ENCODE measurements around the gene FOXI3.
"Not testable (repeated sequence)": the region's sequence is repeated elsewhere in the genome, so short reads cannot be mapped to it uniquely, and the experiment has no call there.

Gene FOXI3

DNA sequence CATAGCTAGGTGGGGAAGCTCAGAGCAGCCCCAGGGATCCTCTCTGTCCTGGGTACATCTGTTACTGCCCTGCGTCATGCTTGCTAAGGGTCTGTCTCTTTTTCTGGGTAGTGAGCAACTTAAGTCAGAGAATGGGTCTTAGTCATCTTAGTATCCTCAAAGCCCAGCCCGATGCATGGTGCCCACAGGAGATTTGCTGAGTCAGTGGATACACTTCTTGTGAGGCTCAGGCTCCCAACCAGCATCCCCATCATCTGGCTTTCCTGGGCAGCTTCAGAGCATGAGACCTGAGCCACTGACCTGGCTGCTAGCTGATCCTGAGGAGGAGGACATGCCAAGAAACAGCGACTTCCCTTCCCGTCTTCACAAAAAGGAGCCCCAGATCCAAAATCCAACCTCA is 10.0 kb downstream of the FOXI3 start:
- no peak for DNase-seq (ENCODE audit: low read depth in 2 of 3, low spot score in 2 of 3)

DNA sequence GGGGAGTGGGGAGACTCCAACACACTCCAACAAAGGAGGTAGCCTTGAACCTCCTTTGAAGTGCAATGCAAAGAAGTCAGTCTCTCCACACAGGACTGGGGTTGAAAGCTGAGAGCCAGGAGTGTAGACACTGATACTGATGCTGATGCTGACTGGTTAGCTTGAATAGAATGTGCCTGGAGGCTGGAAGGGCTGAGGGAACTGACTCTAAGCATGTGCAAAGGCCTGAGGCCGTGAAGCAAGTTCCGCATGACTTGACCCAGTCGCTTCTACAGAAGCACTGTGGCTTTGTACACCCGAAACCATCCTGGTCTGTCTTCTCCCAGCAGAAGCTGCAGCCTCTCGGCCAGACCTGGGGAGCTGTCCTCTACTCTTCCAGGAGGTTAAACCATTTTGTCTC is 10.4 kb downstream of the FOXI3 start:
- no peak for DNase-seq (ENCODE audit: low read depth in 2 of 3, low spot score in 2 of 3)

DNA sequence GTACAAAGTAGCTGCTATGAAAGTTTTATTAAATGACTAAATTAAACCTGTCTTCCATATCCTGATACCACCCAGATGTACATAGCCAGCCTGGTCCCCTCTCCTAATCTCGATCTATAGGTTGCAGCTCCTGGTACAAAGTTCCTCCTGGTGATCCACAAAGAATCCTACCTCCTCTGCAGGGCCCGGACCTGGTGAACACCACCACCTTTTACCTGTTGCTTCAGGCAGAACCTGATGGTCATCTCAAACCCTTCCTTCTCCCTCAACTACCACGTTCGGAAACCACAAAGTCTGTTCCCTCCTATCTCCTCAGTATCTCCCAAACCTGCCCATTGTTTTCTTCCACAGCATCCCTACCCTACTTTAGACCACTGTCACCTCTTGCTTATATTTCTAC is 15.5 kb downstream of the FOXI3 start:
- no peak for DNase-seq (ENCODE audit: low read depth in 2 of 3, low spot score in 2 of 3)

DNA sequence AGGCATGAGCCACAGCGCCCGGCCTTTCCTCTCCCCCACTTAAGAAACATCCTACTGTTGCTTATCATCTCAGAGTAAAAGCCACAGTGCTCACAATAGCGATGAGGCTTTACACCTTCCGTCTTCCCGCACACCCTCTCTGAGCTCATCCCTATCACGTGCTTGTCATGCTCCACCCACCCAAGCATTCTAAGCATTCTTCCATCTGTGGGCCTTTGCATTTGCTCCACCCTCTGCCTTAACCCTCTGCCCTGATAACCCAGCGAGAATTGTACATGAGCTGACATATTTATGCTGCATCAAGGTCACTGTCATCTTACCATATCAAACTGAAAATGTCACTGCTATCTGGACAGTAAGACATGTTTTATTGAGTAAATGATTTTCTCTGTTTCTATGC is 22.6 kb downstream of the FOXI3 start:
- no peak for DNase-seq (ENCODE audit: low read depth in 2 of 3, low spot score in 2 of 3)

DNA sequence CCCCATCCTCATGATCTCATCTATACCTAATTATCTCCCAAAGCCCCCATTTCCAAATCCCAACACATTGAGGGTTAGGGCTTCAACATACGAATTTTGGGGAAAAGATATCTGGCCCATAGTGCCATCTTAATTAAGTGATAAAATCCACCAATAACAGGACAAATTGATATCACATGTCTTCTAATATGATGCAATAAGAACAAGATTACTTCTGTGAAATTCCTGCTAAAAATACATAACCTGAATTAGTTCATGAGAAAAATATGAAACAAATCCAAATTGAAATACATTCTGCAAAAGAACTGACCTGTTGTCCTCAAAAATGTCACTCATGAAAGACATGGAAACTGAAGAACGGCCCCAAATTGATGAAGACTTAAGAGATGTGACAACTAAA is 28.8 kb downstream of the FOXI3 start:
- no peak for DNase-seq (ENCODE audit: low read depth in 2 of 3, low spot score in 2 of 3)

DNA sequence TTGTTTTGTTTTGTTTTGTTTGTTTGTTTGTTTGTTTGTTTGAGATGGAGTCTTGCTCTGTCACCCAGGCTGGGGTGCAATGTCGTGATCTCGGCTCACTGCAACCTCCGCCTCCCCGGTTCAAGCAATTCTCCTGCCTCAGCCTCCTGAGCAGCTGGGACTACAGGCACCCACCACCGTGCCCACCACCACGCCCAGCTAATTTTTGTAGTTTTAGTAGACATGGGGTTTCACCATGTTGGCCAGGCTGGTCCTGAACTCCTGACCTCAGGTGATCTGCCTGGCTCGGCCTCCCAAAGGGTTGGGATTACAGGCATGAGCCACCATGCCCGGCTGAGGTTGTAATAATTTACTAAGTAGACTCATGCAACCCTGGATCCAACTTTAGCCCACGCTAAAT is 33.4 kb downstream of the FOXI3 start:
- not testable (repeated sequence) for DNase-seq (ENCODE audit: low read depth in 2 of 3, low spot score in 2 of 3)

DNA sequence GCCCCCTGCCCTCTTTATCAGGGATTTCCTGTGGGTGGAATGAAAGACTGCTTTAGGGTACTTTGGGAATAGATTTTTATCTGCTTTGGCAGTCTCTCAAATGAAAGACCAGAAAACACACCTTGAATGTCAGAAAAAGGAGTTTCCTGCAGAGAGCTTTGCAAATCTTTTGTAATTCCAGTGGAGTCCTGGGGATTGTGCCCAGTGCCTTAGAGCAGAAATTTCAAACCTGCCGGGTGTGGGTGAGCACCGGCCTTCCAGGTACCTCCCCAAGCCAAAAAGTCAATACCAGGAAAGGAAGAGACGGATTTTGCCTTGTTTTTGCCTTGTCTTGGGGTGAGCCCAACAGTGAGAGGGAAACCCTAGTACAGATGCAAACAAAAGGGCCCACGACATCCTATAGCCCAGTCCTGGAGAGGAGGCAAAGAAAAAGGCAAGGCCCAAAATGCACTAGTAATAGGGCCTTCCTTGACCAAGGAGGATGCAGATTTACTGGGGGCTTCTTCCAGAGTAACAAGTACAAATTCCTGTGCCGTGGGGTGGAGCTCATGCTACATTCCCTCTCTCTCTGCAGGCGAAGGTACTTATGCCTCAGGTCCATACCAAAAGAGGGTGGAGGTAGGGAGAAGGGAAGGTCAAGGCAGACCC is 36.4 kb downstream of the FOXI3 start:
- no peak for DNase-seq (ENCODE audit: low read depth in 2 of 3, low spot score in 2 of 3)

DNA sequence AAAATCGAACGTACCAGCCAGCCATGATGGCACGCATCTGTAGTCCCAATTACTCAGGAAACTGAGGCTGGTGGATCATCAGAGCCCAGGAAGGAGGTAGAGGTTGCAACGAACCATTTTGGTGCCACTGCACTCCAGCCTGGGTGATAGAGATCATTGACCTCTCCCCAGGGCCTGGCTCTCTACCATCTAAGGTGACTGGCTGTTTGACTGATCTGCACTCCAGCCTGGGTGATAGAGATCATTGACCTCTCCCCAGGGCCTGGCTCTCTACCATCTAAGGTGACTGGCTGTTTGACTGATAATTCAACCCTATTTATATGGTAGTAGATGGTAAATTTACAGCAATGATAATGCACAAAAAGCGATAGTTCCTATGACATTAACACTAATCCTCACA is 43.6 kb downstream of the FOXI3 start:
- DNase-seq (ENCODE audit: low read depth in 2 of 3, low spot score in 2 of 3) = not testable (repeated sequence)

DNA sequence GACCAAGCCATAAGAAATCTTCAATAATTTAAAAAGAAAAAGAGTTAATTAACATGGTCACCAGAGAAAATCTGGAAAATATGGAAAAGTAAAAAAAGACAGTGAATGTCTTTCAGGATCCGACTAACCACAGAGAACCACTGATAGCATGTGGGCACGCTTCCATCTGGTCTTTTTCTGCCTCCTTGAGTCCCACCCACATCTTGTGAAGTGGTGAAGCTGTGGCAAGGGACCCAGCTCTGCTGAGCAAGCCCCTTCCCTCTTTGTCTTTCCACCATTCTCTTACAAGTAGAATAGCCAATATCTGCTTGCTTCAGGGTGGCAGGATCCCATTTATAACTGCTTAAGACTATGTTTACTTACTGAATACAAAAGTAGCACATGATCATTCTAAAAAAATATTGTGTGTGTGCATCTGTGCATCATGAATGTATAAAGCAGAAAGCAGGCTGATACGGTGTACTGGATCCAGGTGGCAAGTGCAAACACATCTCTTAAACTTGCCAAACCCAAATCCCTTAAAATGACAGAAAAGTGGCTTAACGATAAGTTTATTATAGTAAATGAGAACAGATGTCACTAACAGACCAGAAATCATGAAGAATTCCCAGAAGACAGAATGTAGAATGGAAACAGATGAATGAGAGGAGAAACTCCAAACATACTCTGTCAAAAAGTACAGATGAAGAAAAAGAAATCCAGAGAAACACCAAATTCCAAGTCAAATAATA is 52.3 kb downstream of the FOXI3 start:
- DNase-seq (ENCODE audit: low read depth in 2 of 3, low spot score in 2 of 3) = no peak

DNA sequence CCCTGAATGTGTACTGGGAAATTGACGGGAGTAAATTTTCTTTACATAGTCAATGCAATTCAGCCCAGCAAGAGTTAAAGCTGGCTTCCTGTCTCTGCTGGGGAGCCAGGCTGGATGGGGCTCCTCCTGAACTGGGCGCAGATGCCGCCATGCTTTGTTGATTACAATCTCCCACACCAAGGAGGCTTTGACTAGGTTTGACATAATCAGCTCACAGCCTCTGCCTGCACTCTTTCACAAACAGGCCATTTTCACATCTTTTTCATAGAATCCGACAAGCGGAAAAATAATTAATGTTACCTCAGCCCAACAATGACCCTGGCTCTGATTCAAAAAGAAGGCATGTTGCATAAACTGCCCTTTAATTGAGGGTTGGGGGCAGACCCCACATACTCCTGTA is 54.3 kb downstream of the FOXI3 start:
- no peak for DNase-seq (ENCODE audit: low read depth in 2 of 3, low spot score in 2 of 3)
